ENCODE measurements around the gene RMND5B. TPM values are rescaled to one million over a fixed set of nuclear protein-coding genes. Genes with fewer than 3 reads are reported as not detected.
"Not testable (repeated sequence)": the region's sequence is repeated elsewhere in the genome, so short reads cannot be mapped to it uniquely, and the experiment has no call there.

RMND5B gene
- polyA plus RNA-seq, 1 donor: 38.8 TPM

DNA sequence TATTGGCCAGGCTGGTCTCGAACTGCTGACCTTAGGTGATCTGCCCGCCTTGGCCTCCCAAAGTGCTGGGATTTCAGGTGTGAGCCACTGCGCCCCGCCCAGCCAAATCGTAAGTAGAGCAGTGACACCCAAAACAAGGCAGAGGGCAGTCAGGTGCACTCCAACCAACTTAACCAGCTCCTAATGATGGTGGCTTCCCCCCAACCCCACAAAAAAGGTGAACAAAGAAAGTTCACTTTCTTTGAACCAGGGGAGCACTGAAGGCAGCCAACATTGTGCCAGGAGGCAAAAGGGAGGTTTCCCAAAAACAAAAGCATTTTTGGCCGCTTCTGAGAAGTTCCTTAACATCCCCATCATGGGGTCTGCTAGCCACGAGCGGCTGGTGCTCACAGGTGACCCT is 46.8 kb downstream of the RMND5B start:
- DNase-seq: no peak

DNA sequence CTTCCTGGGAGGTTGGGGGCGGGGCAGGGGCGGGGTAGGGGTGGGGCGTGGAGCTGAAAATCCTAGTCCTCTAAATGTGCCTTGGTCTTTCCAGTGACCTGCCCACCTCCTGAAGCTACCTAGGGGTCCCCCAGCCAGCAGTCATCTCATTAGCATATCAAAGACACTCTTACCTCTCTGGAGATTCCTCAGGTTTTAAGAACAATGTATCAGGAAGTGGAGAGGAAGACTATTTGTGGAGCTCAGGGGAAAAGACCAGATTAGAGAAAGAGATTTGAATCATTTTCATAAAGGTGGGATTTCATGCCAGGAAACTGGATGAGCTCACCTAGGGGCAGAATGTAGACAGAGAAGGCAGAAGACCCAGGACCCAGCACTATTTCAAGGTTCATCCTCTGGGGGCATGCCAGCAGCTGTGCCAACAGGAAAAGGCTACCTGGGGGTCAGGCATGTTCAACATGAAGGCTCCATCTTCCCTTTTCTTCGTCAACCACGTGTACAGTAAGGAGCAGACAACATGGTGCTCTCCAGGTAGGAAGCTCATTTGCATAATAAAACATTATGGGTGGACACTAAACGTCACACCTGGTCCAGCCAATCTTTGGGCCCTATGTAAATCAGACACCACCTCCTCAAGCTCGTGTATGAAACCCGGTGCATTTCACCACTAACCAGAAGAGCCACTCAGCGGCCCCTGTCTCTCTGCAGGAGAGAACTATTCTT is 49.5 kb downstream of the RMND5B start:
- DNase-seq: no peak

DNA sequence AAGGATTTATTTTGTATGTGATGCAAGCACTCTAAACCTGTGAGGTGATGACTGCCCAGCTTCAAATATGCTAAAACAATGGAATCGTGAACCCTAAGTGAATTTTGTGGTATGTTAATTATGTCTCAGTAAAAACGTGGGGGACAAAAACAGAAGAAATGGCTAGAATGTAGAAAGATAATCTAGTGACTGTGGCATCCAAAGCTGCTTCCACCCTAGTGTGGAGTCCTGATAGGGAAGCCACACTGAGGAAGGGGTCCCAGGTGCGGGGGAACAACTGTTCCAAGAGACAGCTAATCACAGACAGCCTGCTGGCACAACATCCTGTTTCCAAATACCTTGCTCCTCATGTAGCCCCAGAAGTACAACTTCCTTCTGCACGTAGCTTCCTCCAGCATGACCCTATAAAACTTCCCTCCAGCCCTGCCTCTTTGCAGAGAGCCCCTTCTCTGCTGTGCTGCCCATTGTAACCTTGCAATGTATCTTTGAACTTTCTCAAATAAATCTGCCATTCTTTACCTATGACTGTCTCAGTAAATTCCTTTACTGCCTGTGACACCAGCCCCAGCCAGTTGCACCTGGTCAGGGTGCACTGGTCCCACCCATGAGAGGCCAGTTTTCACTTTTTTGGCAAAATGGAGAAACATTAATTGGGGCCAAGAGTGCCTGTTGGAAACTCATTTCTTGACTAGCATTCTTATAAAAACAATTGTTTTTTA is 51.5 kb downstream of the RMND5B start:
- no peak for DNase-seq

DNA sequence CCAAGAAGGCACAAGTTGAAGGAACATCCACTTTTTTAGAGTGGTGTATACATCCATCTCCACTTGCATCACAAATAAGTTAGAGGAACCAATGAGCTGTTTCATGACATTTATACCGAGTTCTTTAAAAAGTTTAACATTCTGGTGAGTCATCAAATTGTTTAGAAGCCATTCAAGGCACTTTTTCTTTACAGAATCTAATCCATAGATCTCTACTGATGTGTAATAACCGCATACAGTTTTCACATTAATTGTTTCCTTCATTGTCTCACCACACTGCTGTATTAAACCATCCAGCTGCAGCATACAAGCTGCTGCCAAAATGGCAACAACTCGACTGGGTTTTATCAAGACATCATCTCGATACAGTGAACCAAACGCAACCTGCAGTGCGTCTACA is 55.6 kb downstream of the RMND5B start:
- DNase-seq: no peak

DNA sequence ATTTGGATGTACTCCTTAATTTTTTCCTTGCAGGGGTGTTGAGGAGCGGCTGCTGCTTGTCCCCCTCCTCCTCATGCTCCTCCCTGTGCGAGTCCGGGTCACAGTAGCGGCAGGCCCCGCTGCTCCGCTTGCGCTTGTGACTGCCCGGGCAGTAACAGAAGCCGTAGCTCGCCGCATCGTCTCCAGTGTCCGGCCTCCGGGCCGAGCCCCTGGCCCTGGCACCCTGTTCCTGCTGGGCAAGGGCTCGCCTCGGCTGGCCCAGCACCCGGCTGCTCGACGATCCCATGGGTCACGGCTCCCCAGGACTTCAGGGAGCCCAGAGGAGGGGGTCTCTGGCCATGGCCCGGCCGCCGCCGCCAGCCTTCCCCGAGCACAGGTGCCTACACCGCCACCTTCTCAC is 56.2 kb downstream of the RMND5B start, which contains the start of gene GMCL2:
Gene GMCL2 (minus strand): TSS at position 358 of the 400 bp plus-strand sequence. CDS start 72 bp downstream, at position 286.
- DNase-seq: no peak

DNA sequence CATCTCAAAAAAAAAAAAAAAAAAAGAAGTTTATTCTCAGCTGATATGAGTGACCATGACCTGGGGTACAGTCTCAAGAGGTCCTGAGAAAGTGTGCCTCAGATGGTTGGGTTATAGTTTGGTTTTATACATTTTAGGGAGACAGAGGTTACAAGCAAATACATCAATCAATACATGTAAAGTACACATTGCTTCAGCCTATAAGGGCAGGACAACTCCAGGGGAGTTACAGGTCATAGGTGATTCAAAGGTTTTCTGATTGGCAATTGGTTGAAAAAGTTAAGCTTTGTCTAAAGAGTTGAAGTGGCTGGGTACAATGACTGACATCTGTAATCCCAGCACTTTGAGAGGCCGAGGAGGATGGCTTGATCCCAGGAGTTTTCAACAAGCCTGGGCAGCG is 58.6 kb downstream of the RMND5B start:
- DNase-seq: no peak

DNA sequence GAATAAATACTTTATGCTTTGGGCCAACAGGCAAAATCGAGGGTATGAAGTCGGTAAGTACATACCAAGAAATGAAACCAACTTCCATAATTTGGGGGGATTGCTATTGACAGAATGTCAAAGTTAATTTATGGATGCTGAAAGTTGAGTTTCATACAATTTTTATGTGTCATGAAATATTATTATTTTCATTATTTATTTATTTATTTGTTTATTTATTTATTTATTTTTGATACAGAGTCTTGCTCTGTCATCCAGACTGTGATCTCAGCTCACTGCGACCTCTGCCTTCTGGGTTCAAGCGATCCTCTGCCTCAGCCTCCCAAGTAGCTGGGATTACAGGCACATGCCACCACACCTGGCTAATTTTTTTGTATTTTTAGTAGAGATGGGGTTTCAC is 60.8 kb downstream of the RMND5B start:
- DNase-seq: no peak

DNA sequence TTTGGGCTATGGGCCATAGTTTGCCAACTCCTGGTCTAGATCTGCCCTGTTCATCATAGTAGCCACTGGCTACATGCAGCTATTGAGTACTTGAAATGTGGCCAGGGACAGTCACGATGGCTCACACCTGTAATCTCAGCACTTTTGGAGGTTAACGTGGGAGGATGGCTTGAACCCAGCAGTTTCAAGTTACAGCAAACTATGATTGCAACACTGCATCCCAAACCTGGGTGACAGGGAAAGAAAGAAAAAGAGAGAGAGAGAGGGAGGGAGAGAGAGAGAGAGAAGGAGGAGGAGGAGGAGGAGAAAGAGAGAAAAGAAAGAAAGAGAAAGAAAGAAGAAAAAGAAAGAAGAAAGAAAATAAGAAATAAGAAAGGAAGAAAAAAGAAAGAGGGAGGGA is 61.4 kb downstream of the RMND5B start:
- DNase-seq: no peak

DNA sequence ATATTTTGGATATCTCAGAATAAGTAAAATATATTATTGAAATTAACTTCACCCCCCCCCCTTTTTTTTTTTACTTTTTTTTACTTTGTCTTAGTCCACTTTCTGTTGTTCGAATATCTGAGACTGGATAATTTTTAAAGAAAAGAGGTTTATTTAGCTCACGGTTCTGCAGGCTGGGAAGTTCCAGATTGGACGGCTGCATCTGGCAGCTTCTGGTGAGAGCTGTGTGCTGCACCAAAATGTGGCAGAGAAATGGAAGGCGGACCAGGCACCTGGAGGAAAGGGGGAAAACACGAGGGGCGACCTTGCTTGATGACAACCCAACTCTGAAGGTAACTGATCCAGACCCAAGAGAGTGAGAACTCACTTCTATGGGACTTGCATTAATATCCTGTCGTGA is 62.0 kb downstream of the RMND5B start:
- no peak for DNase-seq

DNA sequence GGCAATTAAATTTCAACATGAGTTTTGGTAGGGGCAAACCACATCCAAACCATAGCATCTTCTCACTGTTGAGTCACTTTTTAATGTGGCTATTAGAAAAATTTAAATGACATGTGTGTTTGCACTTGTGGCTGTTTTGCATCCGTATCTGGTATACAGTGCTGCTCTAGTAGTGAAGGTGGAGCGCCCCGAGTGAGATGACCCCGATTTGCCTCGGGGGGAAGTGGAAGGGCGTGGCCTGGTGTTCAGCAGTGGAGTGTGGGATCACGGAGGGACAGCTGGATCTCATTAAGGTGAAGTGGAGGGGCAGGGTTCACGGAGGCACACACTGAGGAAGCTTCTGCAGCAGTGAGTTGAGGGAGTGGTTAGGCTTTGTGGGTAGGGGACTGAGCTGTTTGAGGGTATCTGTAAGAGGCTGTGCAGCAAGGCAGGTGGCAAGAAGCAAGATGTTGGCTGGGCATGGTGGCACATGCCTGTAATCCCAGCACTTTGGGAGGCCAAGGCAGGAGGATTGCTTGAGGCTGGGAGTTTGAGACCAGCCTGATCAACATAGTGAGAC is 62.5 kb downstream of the RMND5B start:
- DNase-seq: no peak

DNA sequence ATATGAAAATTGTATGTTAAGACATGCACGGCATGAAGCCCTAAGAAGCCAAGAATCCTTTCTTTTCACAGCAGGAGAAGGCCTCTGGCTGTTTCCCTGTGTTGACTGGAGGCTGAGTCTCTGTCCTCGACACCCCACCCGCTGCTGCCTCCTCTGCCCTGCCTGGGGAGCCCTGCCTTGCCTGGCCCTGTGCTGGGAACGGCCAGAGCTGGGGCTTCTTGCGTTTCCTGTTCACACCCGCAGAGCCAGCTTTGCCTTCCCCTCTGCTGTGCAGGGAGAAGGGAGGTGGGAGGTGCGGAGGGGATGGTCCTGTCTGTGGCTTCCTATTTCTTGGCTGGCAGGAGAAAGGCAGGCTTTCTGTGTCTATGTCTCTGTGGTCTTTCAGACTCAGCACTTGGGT is 63.2 kb downstream of the RMND5B start:
- no peak for DNase-seq

DNA sequence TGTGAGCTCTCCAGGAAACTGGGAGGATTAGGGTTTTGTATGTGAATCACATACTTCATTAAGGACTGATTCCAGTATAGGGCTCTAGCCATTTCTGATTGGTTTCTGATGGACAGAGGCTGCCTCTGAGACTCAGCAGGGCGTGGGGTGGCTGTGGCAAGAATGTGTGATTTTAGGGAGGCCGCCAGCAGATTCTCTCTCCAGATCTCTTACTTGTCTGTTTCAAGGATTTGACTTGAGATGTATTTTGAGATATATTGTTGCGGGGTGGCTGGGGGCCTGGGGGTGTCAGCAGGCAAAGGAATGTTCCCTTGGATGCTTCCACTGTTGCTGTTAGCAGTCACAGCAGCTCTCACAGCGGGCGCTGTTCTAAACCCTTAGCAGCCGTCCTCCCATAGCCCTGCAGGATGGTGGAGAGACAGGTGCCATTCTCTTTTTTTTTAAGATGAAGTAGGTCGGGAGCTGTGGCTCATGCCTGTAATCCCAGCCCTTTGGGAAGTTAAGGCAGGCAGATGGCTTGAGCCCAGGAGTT is 65.5 kb downstream of the RMND5B start:
- DNase-seq: no peak

DNA sequence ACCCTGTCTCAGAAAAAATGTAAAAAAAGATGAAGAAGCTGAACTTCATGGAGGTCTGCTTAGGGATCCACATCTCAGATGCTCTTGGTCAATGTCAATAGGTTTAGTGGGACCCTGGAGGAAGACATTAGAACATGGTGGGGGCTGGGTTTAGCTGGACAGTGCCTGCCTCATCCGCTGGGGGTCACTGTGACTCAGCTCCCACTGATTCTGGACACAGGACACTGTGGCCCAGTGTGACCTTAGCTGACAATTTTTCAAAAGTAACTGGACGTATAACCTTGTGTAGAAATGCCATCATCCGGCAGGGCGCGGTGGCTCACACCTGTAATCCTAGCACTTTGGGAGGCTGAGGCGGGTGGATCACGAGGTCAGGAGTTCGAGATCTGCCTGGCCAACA is 66.2 kb downstream of the RMND5B start:
- DNase-seq: no peak

DNA sequence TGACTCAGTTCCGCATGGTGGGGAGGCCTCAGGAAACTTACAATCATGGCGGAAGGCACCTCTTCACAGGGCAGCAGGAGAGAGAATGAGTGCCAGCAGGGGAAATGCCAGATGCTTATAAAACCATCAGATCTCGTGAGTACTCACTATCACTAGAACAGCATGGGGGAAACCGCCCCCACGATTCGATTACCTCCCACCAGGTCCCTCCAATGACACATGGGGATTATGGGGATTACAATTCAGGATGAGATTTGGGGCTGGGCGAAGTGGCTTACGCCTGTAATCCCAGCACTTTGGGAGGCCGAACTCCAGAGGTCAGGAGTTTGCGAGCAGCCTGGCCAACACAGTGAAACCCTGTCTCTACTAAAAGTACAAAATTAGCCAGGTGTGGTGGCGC is 67.3 kb downstream of the RMND5B start:
- DNase-seq: not testable (repeated sequence)

DNA sequence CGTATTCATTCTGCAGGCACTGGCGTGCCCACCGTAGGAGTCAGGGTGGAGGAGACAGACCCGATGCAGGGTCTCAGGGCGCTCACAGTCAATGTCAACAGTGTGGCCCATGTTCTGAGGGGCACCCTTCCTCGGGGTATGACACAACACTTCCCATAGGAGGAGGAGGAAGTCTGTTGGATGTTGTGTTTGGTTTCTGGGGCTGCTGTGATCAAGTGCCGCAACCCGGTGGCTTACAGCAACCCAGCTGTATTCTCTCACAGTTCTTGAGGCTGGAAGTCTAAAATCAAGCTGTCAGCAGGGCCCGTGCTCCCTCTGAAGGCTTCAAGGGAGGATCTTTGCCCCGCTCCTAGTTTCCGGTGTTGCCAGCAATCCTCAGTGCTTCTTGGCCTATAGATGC is 67.9 kb downstream of the RMND5B start:
- DNase-seq: no peak

DNA sequence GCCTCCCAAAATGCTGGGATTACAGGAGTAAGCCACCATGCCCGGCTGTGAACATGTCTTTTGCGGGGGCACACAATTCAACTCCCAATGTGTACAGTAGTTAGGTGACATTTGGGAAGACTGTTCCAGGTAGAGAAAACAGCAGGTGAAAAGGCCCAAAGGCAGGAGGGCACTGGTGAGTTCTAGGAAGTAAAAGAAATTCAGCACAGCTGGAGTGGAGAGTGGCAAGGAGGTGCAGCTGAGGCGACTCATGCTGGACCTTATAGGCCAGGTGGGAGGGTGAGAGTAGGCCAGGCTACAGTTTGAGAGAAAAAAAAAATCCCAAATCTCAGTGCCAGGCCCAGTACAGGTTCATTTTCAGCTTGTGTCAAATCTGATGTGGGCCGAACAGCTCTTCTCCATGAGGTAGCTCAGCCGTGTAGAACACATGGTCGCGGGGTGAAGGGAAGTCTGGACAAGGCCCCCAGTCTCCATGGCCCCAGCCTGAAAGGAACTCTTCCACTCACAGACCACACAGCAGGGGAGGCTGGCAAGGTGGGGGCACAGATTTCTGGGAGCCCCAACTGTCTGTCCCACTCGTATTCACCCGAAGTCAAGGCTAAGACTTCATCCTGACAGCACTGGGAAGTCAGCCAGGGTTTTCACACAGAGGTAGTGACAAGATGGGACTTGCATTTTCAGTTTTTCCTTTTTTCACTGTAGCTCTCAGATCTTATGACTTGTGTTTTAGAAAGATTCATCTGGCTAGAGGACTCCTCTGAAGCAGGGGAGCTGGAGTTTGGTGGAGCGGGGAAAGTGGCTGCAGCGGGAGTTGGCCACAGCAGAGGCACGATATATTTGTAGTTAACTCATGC is 69.0 kb downstream of the RMND5B start:
- DNase-seq: no peak

Other genes with a start within 250 kb of the RMND5B start
- gene PROP1, start 134.8 kb upstream of the RMND5B start, polyA plus RNA-seq (ENCODE audit: insufficient read length): not detected
- 31.8 TPM for gene N4BP3, start 17.5 kb upstream of the RMND5B start, polyA plus RNA-seq (ENCODE audit: insufficient read length)
- gene NHP2, start 22.9 kb downstream of the RMND5B start, polyA plus RNA-seq (ENCODE audit: insufficient read length): 115 TPM
- gene GMCL2, start 56.4 kb downstream of the RMND5B start, polyA plus RNA-seq (ENCODE audit: insufficient read length): not detected
- gene HNRNPAB, start 73.5 kb downstream of the RMND5B start, polyA plus RNA-seq (ENCODE audit: insufficient read length): 84.8 TPM
- 78.4 TPM for gene PHYKPL, start 101.8 kb downstream of the RMND5B start, polyA plus RNA-seq (ENCODE audit: insufficient read length)